BLaER1 treated with 17β-estradiol and CSF1 and Interleukin-3, amounts not matched to agents 10 nM and 100 nM (cell line): ENCODE results near the gene UBE3D.
"Not testable (repeated sequence)": the region's sequence is repeated elsewhere in the genome, so short reads cannot be mapped to it uniquely, and the experiment has no call there.

ENCODE experiments used
- H3K27ac ChIP-seq, 11 experiments: shearing (Covaris generic); formaldehyde crosslinking; 2 replicates each; pipeline ENCODE4 v1.8.1; 2022
- H3K27me3 ChIP-seq, 11 experiments: shearing (Covaris generic); formaldehyde crosslinking; 2 replicates each; pipeline ENCODE4 v1.8.1; 2022
- H3K36me3 ChIP-seq, 11 experiments: shearing (Covaris generic); formaldehyde crosslinking; 2 replicates each; pipeline ENCODE4 v1.8.1; 2022
- H3K4me1 ChIP-seq, 10 experiments: shearing (Covaris generic); formaldehyde crosslinking; 2 replicates each; pipeline ENCODE4 v1.8.1; 2022
- H3K4me2 ChIP-seq, 11 experiments: shearing (Covaris generic); formaldehyde crosslinking; 2 replicates each; pipeline ENCODE4 v1.8.1; 2022
- H3K4me3 ChIP-seq, 10 experiments: shearing (Covaris generic); formaldehyde crosslinking; 2 replicates each; pipeline ENCODE4 v1.8.1; 2022
- H3K9ac ChIP-seq, 11 experiments: shearing (Covaris generic); formaldehyde crosslinking; 2 replicates each; pipeline ENCODE4 v1.8.1; 2022
- H3K9me3 ChIP-seq, 11 experiments: shearing (Covaris generic); formaldehyde crosslinking; replicated peaks in 1 of 11; 2 replicates each; pipeline ENCODE4 v1.8.1; 2022
- H4K20me1 ChIP-seq, 11 experiments: shearing (Covaris generic); formaldehyde crosslinking; 2 replicates each; pipeline ENCODE4 v1.8.1; 2022
- Cebpa-rat ChIP-seq, 11 experiments: shearing (Covaris generic); IDR thresholded peaks; 2 replicates each; pipeline ENCODE4 v1.8.1; 2022

The UBE3D gene

GRCh38 chr6:83042467-83043053 is 23.1 kb downstream of the UBE3D start:
- TF ChIP-seq Cebpa-rat (IDR thresholded peaks at IDR 0.05), result no peak
- Histone ChIP-seq H3K9me3 (no peaks in the 10 kb centered on the region), H3K27ac (no peak overlapping the region), H3K36me3 (peaks cover 0 to 5% (median 0%) of the 10 kb centered on the region in 11 experiments; a peak in 1 of 22 replicates), H3K4me3 (no peak overlapping the region), H4K20me1 (no peaks in the 10 kb centered on the region), H3K9ac (no peak overlapping the region), H3K27me3 (no peaks in the 10 kb centered on the region), H3K4me1 (no peaks in the 10 kb centered on the region), H3K4me2 (no peak overlapping the region)

GRCh38 chr6:83038246-83038645 is 27.4 kb downstream of the UBE3D start:
- Histone ChIP-seq H3K27ac (no peak overlapping the region), H3K9me3 (peaks cover 0 to 12% (median 5%) of the 10 kb centered on the region in 11 experiments; a peak in 11 of 22 replicates), H3K4me2 (no peak overlapping the region), H3K4me3 (no peak overlapping the region), H3K27me3 (no peaks in the 10 kb centered on the region), H4K20me1 (no peaks in the 10 kb centered on the region), H3K36me3 (0 out of 22 replicates have a peak, but pooled peaks cover 0 to 4% (median 0%) of the 10 kb centered on the region in 11 experiments), H3K9ac (no peak overlapping the region), H3K4me1 (no peaks in the 10 kb centered on the region)
- no peak for TF ChIP-seq Cebpa-rat (IDR thresholded peaks at IDR 0.05)

- Histone ChIP-seq H3K4me3 (no peak overlapping the region), H3K9ac (no peak overlapping the region), H3K27ac (no peak overlapping the region), H3K27me3 (no peaks in the 10 kb centered on the region), H4K20me1 (no peaks in the 10 kb centered on the region), H3K36me3 (peaks cover 7 to 21% (median 13%) of the 10 kb centered on the region in 11 experiments; a peak in 15 of 22 replicates), H3K9me3 (peaks cover 20 to 34% (median 27%) of the 10 kb centered on the region in 11 experiments), H3K4me2 (no peak overlapping the region), H3K4me1 (no peaks in the 10 kb centered on the region)
- no peak for TF ChIP-seq Cebpa-rat (IDR thresholded peaks at IDR 0.05)
Observed at GRCh38 chr6:83031689-83032088, 34.0 kb downstream of the UBE3D start.

GRCh38 chr6:83019741-83020140 is 45.9 kb downstream of the UBE3D start:
- Histone ChIP-seq H3K9me3 (peaks cover 0 to 10% (median 0%) of the 10 kb centered on the region in 11 experiments; a peak in 5 of 22 replicates), H3K4me3 (no peak overlapping the region), H3K4me2 (no peak overlapping the region), H3K27ac (no peak overlapping the region), H3K9ac (no peak overlapping the region), H3K36me3 (peaks cover 0 to 15% (median 5%) of the 10 kb centered on the region in 11 experiments; a peak in 10 of 22 replicates), H4K20me1 (no peaks in the 10 kb centered on the region), H3K27me3 (no peaks in the 10 kb centered on the region), H3K4me1 (no peaks in the 10 kb centered on the region)
- no peak for TF ChIP-seq Cebpa-rat (IDR thresholded peaks at IDR 0.05)

GRCh38 chr6:83011131-83011530 is 54.5 kb downstream of the UBE3D start:
- H3K27me3 ChIP-seq, H3K27ac ChIP-seq, H3K4me1 ChIP-seq, H3K4me2 ChIP-seq, H3K9ac ChIP-seq, H4K20me1 ChIP-seq, H3K4me3 ChIP-seq, H3K36me3 ChIP-seq: not testable (repeated sequence)
- peaks cover 0 to 10% (median 0%) of the 10 kb centered on the region in 11 experiments; a peak in 5 of 22 replicates for H3K9me3 ChIP-seq

GRCh38 chr6:83008626-83009025 is 57.0 kb downstream of the UBE3D start:
- H3K27ac ChIP-seq, result no peak overlapping the region

GRCh38 chr6:83006270-83006905 is 59.3 kb downstream of the UBE3D start:
- Histone ChIP-seq H3K36me3 (no peaks in the 10 kb centered on the region), H3K4me2 (no peak overlapping the region), H3K9me3 (no peaks in the 10 kb centered on the region), H3K27me3 (no peaks in the 10 kb centered on the region), H3K4me3 (no peak overlapping the region), H3K4me1 (peaks cover 0 to 10% (median 5%) of the 10 kb centered on the region in 10 experiments; a peak in 5 of 20 replicates), H3K27ac (no peak overlapping the region), H4K20me1 (no peaks in the 10 kb centered on the region), H3K9ac (no peak overlapping the region)
- TF ChIP-seq Cebpa-rat (IDR thresholded peaks at IDR 0.05), result no peak

More at GRCh38 chr6:83008626-83009025, 57.0 kb downstream of the UBE3D start:
- H3K9me3 ChIP-seq, result no peaks in the 10 kb centered on the region
- H3K4me1 ChIP-seq, result peaks cover 0 to 10% (median 5%) of the 10 kb centered on the region in 10 experiments; a peak in 5 of 20 replicates
- H3K27me3 ChIP-seq, result no peaks in the 10 kb centered on the region
- H3K4me2 ChIP-seq, result peak overlapping the region in 2 of 11 experiments; percentile 6 to 20; a peak in 1 of 22 replicates
- no peaks in the 10 kb centered on the region for H3K36me3 ChIP-seq
- TF ChIP-seq Cebpa-rat (IDR thresholded peaks at IDR 0.05), result no peak
- no peaks in the 10 kb centered on the region for H4K20me1 ChIP-seq
- H3K9ac ChIP-seq, result no peak overlapping the region
- H3K4me3 ChIP-seq, result no peak overlapping the region

- H3K9me3 ChIP-seq, result no peaks in the 10 kb centered on the region
- H3K4me2 ChIP-seq, result no peak overlapping the region
- H3K27me3 ChIP-seq, result no peaks in the 10 kb centered on the region
- H3K27ac ChIP-seq, result no peak overlapping the region
- no peaks in the 10 kb centered on the region for H4K20me1 ChIP-seq
- H3K9ac ChIP-seq, result no peak overlapping the region
- H3K36me3 ChIP-seq, result no peaks in the 10 kb centered on the region
- H3K4me3 ChIP-seq, result no peak overlapping the region
- H3K4me1 ChIP-seq, result peaks cover 0 to 8% (median 0%) of the 10 kb centered on the region in 10 experiments; a peak in 3 of 20 replicates
- TF ChIP-seq Cebpa-rat (IDR thresholded peaks at IDR 0.05), result no peak
Observed at GRCh38 chr6:82996156-82996555, 69.5 kb downstream of the UBE3D start.

GRCh38 chr6:82995066-82995465 is 70.6 kb downstream of the UBE3D start:
- Histone ChIP-seq H4K20me1 (no peaks in the 10 kb centered on the region), H3K9me3 (no peaks in the 10 kb centered on the region), H3K36me3 (no peaks in the 10 kb centered on the region), H3K27me3 (no peaks in the 10 kb centered on the region), H3K4me2 (peak overlapping the region in 1 of 11 experiments; percentile 22; a peak in 1 of 22 replicates), H3K27ac (no peak overlapping the region), H3K4me1 (peaks cover 0 to 8% (median 0%) of the 10 kb centered on the region in 10 experiments; a peak in 3 of 20 replicates), H3K4me3 (no peak overlapping the region), H3K9ac (no peak overlapping the region)
- no peak for TF ChIP-seq Cebpa-rat (IDR thresholded peaks at IDR 0.05)
